NCI-H446 treated with DMSO at 0.1 percent for 48 hours (cell line): ENCODE measurements around the gene NIBAN1.

Experiments used
- DNase-seq: peaks from one replicate; lab custom pipeline; 2025; lab: John Stamatoyannopoulos, UW

Gene NIBAN1

DNA sequence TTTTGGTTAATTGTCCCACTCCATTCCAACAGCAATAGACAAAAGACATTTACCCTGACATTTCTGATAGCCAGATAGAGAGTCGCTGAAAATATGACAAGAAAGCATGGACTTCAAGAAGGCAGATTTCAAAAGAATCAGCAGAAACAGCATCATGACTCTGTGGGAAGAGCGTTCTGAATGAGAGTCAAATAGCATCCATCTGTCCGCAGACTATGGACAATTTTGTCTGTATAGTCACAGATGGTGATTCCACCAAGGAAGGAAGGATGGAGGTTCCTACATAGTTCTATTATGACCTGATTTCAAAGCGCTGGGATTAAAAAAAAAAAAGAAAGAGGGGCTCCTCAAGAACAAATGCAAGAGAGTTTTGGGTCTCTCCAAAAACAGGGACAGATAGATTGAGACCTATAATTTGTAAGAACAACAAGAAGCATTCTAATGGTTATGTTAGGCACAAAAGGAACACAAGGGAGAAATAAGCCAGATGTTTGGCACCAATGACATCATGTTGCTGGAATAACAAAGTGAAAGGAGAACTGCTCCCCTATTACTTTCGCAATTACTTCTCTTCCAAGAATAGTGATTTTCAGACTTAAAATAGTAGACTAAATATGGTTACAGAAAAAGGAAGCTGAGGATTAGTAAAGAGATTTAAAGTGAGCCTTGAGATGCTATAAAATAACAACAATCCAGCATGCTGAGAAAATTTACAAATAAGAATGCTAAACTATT lies 28.5 kb downstream of the NIBAN1 start:
- peak; percentile 52 for DNase-seq

GRCh38 chr1:184945029-184945428 lies 29.3 kb downstream of the NIBAN1 start:
- DNase-seq = peak; percentile 38

DNA sequence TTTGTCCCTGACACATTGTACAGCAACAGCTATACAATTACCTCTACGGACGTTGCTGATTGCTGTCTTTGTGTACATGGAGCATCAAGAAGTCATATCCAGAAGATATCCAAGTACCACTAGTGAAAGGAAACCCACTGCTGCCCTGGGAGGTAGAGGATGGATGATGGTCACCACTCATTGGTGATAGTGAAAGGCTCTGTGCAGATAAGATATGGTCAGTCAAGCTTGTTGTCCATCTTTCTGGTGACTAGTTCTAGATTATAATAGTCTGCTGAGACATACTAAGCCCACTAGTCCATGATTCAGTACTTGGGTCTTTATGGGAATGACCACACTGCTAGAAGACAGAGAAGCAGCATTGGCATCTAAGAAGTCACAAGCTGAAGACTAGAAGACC lies 30.3 kb downstream of the NIBAN1 start:
- no peak for DNase-seq

DNA sequence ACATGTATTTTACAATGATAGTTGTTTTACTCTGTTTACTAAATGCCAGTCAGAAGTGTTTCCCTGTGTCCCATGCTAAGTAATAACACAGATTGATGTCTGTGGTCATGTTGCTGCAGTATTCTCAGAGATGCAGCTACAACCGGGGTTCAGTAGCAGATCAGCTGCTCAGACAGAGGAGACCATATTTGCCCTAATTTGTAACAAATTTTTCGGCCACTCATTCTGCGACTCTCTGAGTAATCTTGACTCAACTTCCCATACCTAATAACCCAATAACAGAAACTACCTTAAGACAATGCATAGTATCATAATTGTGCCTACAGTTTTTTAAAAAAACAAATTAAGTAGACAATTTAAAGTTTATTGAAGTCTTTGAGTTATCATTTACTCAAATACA lies 32.6 kb downstream of the NIBAN1 start:
- DNase-seq = no peak

GRCh38 chr1:184941410-184941733 lies 32.9 kb downstream of the NIBAN1 start:
- DNase-seq = no peak

- DNase-seq = no peak
These were observed 33.5 kb downstream of the NIBAN1 start for GRCh38 chr1:184940694-184941409.

DNA sequence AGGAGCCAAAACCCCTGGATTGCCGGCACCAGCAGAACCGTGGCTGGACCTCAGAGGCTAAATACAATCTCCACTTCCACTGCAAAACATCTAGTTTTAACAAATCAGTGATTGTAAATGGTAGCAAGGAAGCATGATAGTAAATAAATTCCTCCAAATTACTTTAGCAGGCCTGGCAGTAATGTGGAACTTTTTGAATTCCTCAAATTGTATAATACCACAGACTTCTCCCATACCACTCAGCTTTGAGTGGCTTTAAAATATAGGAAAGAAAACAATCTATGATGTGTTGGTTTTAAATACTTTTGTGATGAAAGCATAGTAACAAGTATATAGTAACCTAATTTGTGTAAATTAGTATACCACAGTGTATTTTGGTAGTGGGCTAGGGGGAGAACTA lies 34.1 kb downstream of the NIBAN1 start:
- DNase-seq = no peak

DNA sequence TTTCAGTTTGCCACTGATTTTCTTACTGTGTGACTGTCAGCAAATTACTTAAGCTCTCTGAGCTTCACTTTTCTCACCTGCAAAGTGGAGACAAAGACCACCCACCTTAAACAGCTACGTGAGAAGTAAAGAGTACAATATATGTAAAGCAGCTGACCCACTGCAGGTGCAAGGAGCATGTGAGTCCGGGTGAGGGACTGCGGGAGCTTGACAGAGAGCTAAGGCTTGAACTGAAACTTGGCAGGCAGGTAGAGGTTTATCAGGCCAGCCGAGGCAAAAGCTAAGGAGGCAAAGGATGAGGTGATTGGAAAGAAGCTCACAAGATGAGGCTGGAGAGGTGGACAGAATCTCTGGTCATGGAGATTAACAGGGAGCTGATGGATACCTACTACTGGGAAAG lies 36.6 kb downstream of the NIBAN1 start:
- no peak for DNase-seq

GRCh38 chr1:184935920-184936798 lies 38.1 kb downstream of the NIBAN1 start:
- DNase-seq = peak; percentile 56

DNA sequence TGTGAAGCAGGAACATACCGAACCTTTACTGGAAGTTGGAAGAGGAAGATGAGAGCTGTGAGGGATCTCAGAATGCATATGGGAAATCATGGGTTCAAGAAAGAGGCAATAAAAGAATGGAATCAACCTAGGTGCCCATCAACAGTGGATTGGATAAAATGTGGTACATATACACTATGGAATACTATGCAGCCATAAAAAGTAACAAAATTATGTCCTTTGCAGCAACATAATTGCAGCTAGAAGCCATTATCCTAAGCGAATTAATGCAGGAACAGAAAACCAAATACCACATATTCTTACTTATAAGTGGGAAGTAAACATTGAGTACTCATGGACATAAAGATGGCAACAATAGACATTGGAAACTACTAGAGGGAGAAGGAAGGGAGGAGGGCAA lies 40.4 kb downstream of the NIBAN1 start:
- DNase-seq = no peak

DNA sequence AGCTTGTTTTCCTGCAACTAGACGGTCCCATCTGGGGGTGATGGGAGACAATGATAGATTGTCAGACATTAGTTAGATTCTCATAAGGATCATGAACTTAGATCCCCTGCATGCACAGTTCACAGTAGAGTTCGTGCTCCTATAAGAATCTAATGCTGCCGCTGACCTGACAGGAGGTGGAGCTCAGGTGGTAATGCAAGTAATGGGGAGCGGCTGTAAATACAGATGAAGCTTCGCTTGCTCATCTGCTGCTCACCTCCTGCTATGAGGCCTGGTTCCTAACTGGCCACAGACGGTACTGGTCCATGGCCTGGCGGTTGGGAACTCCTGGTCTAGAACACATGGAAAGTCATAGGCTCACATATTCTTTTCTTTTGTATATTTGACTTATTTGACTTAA lies 42.0 kb downstream of the NIBAN1 start:
- DNase-seq = no peak

DNA sequence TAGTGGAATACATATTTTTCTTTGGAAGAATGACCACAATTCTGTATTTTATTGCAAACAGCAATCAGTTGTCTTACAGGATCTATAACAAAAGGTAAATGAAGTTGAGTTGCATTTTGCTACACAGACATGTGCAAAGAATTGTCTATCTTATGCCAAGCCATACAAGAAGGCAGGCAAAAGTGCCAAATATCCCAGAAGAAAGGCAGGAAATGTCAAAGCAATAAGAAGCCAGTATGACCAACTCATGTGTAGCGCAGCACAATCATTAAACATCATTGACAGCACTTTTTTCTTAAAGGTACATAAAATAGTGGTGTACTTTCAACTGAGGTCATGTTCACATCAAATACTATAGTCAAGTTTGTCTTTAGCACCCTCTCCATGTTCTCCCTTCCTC lies 42.7 kb downstream of the NIBAN1 start:
- DNase-seq = no peak

DNA sequence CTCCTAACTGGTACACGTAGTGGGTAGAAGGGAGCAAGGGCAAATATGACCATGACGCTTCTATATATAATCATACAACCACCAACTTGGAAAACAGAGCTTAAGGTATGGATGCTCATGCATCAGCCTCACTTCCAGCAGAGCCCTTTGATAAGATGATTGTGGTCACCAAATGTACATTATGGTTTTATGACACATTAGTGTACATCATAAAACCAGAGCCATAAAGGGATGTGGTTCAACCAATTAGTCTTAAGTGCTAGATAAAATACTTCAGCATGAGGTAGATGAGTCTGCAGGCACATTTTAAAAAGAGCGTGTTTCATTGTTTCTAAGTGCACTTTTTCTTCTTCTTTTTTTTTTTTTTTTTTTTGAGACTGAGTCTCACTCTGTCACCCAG lies 43.7 kb downstream of the NIBAN1 start:
- DNase-seq = no peak

DNA sequence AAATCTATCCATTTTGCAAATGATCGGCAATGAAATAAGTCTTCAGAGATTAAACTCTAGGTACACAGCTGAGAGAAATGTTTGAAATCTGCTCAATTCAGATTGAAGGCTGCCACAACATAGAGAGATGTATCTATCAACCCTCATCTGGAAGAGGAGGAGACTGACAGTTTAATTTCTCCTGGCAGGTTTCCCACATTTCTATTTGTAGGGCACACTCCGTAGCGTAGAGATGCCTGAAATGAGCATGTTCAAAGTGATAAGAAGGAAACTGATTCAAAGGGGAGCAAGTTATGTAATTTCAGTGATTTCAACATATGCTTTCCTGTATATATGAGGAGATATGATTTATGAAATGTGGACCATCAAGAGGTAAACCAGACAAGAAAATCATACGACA lies 44.1 kb downstream of the NIBAN1 start:
- peak; percentile 32 for DNase-seq

DNA sequence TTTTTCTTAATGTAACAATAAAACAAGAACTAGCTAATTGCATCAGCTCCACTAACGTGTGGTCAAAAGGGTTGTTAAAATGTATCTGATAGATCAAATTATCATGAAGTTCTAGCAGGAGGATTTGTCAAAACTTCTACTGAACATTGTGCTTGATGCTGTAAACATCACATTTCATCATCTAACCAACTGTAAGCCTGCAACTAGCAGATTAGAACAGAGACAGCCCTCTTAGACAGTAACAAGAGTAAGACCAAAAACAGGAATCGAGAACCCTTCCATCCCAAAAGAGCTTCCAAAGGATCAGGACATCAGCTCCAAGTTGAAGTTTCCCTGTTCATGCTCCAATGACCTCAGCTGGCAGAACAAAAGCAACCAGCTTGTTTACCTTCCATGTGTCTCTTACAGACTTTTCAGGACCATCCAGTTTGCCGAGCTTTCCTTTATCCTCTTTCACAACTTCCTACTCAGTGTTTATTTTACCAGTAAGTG lies 44.6 kb downstream of the NIBAN1 start:
- peak; percentile 34 for DNase-seq

- no peak for DNase-seq
These were observed 45.9 kb downstream of the NIBAN1 start for GRCh38 chr1:184928394-184928793.
